D721Med (cell line): ENCODE data around the gene NKD1.

Experiments
- DNase-seq: peaks from one replicate; pipeline ENCODE4 v3.0.0; 2011; ENCODE audit warnings: low spot score; ENCODE audit not compliant: insufficient read length
- FAIRE-seq: peaks from 2 replicates; lab custom pipeline; 2011; peaks lifted over from hg19 to GRCh38; lab: Jason Lieb, UNC
- TF ChIP-seq, protein P1 (sequence below): IDR thresholded peaks from 2 replicates; pipeline ENCODE4 v1.5.1; 2012; ENCODE audit warnings: mild to moderate bottlenecking, control low read depth; ENCODE audit not compliant: insufficient read depth; ENCODE audit errors: missing control alignments

NKD1 gene

DNA sequence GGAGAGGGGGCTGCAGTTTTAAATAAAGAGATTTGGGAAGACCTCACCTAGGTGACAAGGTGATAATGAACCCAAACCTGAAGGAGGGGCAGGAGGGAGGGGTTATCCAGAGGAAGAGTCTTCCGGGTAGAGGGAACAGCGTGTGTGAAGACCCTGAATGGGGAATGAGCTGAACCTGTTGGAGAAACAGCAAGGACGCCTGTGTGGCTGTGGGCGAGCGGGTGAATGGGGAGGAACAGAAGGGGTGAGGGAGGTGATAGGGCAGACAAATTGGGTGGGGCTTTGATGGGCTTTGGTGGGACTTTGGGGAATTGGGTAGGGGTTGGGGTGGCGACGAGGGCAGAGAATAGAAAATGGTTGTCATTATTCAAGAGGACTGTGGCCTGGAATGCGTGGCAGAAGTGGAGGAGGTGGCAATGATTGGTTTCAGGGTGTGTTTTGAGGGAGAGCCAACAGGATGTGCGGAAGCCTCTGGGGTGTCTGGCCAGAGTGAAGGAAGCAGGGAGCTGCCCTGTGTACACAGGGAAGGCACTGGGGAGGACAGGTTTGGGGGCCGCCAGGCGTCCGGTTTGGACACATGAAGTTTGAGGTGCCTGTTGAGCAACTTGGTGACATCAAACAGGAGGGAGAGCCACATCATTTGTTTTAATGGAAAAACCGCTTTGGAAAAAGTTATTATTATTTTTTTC lies 48.7 kb downstream of the NKD1 start:
- TF ChIP-seq, protein P1, sequence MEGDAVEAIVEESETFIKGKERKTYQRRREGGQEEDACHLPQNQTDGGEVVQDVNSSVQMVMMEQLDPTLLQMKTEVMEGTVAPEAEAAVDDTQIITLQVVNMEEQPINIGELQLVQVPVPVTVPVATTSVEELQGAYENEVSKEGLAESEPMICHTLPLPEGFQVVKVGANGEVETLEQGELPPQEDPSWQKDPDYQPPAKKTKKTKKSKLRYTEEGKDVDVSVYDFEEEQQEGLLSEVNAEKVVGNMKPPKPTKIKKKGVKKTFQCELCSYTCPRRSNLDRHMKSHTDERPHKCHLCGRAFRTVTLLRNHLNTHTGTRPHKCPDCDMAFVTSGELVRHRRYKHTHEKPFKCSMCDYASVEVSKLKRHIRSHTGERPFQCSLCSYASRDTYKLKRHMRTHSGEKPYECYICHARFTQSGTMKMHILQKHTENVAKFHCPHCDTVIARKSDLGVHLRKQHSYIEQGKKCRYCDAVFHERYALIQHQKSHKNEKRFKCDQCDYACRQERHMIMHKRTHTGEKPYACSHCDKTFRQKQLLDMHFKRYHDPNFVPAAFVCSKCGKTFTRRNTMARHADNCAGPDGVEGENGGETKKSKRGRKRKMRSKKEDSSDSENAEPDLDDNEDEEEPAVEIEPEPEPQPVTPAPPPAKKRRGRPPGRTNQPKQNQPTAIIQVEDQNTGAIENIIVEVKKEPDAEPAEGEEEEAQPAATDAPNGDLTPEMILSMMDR, result no peak
- FAIRE-seq (no peak), DNase-seq (no peak)

DNA sequence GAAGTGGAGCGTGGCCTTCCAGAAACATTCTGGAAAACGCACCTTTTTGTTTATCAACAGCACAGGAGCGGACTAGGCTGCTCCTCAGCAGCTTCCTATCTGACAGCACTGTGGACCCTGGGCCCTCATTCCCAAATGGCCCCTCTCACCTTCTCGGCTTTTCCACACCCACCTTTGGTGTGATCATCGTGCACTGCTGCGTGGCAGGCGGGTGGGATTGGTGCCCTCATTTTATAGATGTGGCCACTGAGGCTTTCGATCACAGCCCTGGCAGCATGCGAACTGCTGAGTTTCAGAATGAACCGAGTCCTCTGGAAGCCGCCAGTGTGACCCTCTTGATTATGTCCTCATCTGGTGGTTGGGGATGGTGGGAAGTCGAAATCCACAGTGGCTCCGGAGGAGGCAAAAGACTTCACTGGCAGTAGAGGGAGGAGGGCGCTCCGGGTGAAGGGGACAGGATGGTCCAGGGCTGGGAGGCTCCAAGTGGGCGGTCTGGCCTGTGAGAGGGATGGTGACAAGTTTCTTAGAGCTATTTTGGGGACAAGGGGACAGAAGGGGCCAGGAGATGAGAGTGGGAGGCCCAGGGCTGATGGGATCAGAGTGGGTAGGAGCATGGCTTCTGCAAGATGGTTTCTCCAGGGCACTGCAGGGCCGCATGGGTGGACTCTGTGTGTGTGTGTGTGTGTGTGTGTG lies 49.5 kb downstream of the NKD1 start:
- FAIRE-seq, result no peak

DNA sequence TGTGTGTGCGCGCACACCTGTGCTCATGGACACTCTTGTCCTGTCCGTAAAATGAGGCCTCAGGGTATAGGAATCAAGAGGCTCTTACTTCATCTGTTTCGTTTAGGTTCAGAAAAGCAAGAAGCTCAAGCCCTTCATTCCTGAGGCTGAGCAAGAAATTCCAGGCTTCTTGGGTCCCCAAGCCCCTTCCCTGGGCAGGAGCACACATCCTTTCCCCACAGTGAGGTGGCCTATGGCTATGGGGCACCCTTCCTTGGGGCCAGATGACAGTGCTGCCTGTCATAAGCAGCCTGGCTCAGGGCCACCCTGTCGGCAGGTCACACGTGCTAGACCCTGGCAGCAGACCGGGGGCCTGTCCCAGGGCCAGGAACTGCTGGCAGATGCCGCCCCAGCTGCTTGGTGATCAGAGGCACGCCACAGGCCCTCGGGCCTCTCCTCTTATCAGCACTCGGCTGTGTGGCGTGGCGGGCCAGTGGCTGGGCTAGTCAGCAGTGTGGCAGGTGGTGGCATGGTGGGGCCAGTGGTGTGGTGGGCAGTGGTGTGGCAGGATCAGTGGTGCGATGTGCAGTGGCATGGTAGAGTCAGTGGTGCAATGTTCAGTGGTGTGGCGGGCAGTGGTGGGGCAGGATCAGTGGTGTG lies 50.2 kb downstream of the NKD1 start:
- DNase-seq, result no peak
- TF ChIP-seq, protein P1, result no peak
- no peak for FAIRE-seq

More for the DNA sequence above, 49.5 kb downstream of the NKD1 start:
- TF ChIP-seq, protein P1, result no peak
- DNase-seq, result no peak

DNA sequence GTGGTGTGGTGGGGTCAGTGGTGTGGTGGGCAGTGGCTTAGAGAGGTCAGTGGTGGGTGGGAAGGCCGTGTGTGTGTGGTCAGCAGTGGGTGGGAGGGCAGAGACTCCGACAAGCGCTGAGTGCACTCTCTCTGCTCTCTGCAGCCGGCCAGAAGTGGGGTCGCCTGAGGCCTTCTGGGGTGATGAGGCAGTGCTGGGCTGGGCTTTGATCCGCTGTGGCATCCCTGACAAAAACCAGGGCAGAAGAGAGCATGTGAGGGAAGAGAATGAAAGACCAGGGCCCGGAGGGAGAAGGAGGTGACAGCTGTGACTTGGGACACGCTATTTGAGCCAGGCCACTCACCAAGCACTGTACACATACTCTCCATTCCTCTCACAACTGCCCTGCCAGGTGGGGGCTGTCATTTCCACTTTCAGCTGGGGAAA lies 50.8 kb downstream of the NKD1 start:
- TF ChIP-seq, protein P1, result no peak
- DNase-seq, result no peak
- no peak for FAIRE-seq

DNA sequence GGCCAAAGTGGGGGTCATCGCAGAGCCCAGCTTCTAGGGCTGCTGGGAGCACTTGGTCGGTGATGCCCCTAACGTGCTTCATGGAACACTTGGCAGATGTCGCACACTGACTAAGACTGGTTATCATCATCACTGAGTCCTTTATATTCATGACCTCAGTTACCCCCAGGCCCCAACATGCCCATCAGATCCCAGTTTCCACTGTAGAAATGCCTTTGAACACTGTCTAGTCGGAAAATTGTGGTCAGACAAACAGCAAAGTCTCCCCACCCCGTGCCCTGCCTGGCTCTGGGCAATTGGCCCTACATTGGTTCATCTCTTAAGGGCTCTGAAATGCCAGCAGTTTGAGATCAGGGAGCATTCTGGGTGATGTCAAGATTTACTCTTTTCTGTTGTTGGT lies 51.3 kb downstream of the NKD1 start:
- FAIRE-seq, result no peak
- DNase-seq, result no peak
- TF ChIP-seq, protein P1, result no peak

DNA sequence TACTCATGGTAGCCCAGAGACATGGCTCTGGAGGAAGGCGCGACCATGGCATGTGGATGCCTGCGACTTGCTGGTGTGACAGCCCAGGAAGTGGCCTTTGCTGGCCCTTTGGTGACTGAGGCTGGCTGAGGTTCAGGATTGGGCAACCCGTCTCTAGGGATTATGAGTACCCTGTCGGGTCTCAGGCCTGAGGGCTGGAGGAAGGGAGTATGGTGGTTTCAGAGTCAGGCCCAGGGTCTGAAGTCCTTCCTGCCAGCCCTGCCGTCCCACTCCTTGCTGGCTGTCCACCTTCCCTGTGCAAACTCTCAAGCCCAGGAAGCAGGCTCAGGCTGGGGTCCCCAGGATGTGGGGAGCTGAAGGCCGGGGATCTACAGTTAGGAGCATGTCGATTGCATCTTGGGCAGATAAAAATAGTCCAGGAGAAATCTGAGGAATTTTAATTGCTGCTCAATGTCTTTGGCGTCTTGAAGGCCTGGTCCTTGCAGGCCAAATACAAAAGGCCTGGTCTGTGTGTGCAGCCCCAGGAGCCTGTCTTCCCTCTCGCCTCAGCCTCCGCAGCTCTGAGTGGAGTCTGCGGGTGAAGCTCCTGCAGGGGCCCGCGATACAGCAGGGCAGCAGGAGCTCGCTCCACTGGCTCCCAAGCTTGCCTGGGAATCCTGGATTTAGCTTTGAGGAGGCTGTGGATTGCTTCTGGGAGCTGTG lies 52.5 kb downstream of the NKD1 start:
- DNase-seq, result no peak
- FAIRE-seq, result no peak
- TF ChIP-seq, protein P1, result no peak
